ENCODE data around the gene TRIM9. TPM values are rescaled to one million over a fixed set of nuclear protein-coding genes. Genes with fewer than 3 reads are reported as not detected.
A peak's percentile ranks its signal among the peaks of the same experiment; 100 is the strongest.

TRIM9 gene
- total and polyA plus RNA-seq, 9 of the 15 experiments (the other 6 are each of a cell fraction or from before 2014, with no cell fraction given), result 0.03 to 0.15 (median 0.04) TPM; not detected in 4

DNA sequence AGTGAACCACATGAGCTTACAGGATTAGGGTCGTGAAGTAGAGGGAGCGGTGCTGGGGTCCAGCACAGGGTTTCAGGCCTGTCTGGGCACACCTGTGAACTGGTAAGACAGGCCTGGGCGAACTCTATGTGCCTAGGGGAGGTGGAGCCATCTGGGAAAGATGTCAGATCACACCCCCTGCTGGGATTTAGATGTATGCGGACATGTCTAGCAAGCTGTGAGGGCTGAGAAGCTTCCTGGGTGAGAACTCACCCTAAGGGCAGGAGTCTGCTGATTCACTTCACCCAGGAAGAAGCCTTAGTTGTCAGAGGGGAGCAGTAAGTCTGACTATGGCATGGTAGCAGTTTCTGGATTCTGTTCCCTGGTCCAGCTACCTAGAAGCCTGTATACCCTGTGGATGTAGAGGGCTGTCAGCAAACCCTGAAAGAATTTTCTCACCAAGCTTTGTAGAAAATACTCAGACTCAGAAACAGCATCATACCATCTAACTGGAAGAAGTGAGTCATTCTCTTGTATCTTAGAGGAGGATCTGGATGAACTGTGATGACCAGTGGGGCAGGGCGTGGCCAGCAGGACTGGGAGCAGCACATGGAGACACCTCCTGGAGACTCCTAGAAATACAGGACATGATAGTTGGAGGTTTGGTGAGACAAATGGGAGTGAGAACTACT, 139.4 kb downstream of the TRIM9 start (continued):
- TF ChIP-seq, protein P1, sequence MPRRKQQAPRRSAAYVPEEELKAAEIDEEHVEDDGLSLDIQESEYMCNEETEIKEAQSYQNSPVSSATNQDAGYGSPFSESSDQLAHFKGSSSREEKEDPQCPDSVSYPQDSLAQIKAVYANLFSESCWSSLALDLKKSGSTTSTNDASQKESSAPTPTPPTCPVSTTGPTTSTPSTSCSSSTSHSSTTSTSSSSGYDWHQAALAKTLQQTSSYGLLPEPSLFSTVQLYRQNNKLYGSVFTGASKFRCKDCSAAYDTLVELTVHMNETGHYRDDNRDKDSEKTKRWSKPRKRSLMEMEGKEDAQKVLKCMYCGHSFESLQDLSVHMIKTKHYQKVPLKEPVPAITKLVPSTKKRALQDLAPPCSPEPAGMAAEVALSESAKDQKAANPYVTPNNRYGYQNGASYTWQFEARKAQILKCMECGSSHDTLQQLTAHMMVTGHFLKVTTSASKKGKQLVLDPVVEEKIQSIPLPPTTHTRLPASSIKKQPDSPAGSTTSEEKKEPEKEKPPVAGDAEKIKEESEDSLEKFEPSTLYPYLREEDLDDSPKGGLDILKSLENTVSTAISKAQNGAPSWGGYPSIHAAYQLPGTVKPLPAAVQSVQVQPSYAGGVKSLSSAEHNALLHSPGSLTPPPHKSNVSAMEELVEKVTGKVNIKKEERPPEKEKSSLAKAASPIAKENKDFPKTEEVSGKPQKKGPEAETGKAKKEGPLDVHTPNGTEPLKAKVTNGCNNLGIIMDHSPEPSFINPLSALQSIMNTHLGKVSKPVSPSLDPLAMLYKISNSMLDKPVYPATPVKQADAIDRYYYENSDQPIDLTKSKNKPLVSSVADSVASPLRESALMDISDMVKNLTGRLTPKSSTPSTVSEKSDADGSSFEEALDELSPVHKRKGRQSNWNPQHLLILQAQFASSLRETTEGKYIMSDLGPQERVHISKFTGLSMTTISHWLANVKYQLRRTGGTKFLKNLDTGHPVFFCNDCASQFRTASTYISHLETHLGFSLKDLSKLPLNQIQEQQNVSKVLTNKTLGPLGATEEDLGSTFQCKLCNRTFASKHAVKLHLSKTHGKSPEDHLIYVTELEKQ (CRISPR knock-in tag; IDR thresholded peaks at IDR 0.05), result no peak
- TF ChIP-seq PTBP1 (IDR thresholded peaks at IDR 0.05; ENCODE audit: low read depth, low read length) (no peak), TCF7L2 (IDR thresholded peaks at IDR 0.05; ENCODE audit: low read depth, low read length) (no peak), ARID1B (IDR thresholded peaks at IDR 0.05) (peak; percentile 80), ATF1 (CRISPR knock-in tag; IDR thresholded peaks at IDR 0.05) (no peak), ATF1 (tag; IDR thresholded peaks at IDR 0.05) (peak; percentile 53), CBX3 (IDR thresholded peaks at IDR 0.05; ENCODE audit: borderline replicate concordance in 1 of 2, low read length in 2 of 2) (no peak), JUN (IDR thresholded peaks at IDR 0.05; ENCODE audit: borderline replicate concordance, low read depth, low read length) (peak; percentile 88), JUN (CRISPR knock-in tag; IDR thresholded peaks at IDR 0.05; ENCODE audit: borderline replicate concordance) (no peak), GATA2 (CRISPR knock-in tag; IDR thresholded peaks at IDR 0.05) (peak; percentile 72), ETV1 (tag; conservative IDR thresholded peaks at IDR 0.05; ENCODE audit: low read depth) (peak; percentile 46; the same call in 1 of the 2 replicates)
- TF ChIP-seq, protein P2, sequence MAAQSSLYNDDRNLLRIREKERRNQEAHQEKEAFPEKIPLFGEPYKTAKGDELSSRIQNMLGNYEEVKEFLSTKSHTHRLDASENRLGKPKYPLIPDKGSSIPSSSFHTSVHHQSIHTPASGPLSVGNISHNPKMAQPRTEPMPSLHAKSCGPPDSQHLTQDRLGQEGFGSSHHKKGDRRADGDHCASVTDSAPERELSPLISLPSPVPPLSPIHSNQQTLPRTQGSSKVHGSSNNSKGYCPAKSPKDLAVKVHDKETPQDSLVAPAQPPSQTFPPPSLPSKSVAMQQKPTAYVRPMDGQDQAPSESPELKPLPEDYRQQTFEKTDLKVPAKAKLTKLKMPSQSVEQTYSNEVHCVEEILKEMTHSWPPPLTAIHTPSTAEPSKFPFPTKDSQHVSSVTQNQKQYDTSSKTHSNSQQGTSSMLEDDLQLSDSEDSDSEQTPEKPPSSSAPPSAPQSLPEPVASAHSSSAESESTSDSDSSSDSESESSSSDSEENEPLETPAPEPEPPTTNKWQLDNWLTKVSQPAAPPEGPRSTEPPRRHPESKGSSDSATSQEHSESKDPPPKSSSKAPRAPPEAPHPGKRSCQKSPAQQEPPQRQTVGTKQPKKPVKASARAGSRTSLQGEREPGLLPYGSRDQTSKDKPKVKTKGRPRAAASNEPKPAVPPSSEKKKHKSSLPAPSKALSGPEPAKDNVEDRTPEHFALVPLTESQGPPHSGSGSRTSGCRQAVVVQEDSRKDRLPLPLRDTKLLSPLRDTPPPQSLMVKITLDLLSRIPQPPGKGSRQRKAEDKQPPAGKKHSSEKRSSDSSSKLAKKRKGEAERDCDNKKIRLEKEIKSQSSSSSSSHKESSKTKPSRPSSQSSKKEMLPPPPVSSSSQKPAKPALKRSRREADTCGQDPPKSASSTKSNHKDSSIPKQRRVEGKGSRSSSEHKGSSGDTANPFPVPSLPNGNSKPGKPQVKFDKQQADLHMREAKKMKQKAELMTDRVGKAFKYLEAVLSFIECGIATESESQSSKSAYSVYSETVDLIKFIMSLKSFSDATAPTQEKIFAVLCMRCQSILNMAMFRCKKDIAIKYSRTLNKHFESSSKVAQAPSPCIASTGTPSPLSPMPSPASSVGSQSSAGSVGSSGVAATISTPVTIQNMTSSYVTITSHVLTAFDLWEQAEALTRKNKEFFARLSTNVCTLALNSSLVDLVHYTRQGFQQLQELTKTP (IDR thresholded peaks at IDR 0.05; ENCODE audit: low read depth in 1 of 2, partially characterized antibody in 2 of 2), result no peak
- TF ChIP-seq, protein P3, sequence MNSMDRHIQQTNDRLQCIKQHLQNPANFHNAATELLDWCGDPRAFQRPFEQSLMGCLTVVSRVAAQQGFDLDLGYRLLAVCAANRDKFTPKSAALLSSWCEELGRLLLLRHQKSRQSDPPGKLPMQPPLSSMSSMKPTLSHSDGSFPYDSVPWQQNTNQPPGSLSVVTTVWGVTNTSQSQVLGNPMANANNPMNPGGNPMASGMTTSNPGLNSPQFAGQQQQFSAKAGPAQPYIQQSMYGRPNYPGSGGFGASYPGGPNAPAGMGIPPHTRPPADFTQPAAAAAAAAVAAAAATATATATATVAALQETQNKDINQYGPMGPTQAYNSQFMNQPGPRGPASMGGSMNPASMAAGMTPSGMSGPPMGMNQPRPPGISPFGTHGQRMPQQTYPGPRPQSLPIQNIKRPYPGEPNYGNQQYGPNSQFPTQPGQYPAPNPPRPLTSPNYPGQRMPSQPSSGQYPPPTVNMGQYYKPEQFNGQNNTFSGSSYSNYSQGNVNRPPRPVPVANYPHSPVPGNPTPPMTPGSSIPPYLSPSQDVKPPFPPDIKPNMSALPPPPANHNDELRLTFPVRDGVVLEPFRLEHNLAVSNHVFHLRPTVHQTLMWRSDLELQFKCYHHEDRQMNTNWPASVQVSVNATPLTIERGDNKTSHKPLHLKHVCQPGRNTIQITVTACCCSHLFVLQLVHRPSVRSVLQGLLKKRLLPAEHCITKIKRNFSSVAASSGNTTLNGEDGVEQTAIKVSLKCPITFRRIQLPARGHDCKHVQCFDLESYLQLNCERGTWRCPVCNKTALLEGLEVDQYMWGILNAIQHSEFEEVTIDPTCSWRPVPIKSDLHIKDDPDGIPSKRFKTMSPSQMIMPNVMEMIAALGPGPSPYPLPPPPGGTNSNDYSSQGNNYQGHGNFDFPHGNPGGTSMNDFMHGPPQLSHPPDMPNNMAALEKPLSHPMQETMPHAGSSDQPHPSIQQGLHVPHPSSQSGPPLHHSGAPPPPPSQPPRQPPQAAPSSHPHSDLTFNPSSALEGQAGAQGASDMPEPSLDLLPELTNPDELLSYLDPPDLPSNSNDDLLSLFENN (IDR thresholded peaks at IDR 0.05; ENCODE audit: low read depth in 2 of 2, low read length in 2 of 2), result peak in 1 of 2 experiments; percentile 14; a peak in 1 of 4 replicates
- TF ChIP-seq, protein P4, sequence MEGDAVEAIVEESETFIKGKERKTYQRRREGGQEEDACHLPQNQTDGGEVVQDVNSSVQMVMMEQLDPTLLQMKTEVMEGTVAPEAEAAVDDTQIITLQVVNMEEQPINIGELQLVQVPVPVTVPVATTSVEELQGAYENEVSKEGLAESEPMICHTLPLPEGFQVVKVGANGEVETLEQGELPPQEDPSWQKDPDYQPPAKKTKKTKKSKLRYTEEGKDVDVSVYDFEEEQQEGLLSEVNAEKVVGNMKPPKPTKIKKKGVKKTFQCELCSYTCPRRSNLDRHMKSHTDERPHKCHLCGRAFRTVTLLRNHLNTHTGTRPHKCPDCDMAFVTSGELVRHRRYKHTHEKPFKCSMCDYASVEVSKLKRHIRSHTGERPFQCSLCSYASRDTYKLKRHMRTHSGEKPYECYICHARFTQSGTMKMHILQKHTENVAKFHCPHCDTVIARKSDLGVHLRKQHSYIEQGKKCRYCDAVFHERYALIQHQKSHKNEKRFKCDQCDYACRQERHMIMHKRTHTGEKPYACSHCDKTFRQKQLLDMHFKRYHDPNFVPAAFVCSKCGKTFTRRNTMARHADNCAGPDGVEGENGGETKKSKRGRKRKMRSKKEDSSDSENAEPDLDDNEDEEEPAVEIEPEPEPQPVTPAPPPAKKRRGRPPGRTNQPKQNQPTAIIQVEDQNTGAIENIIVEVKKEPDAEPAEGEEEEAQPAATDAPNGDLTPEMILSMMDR (IDR thresholded peaks at IDR 0.05 in 2 of 3, conservative IDR thresholded peaks at IDR 0.05 in 1 of 3; ENCODE audit: insufficient read depth in 2 of 3, low read depth in 1 of 3, low read length in 3 of 3), result peak; percentile 56 to 74 (median 65)

Data from K562 (cell line).